Measurements from ENCODE around the gene ZBTB40. TPM values are rescaled to one million over a fixed set of nuclear protein-coding genes. Genes with fewer than 3 reads are reported as not detected.

Gene ZBTB40
- total RNA-seq, 4 donors from 2014 or later, result 13.8 to 21.1 (median 18.4) TPM

- H3K27ac ChIP-seq (replicated peaks in 1 of 4), result no peak overlapping the region
- H3K4me1 ChIP-seq, result no peaks in the 10 kb centered on the region
- intact Hi-C loops (cut with DNase I), result no loop called here
- 92% methylated on average over 28 of the region's 34 CpGs for WGBS
- no peak overlapping the region for H3K4me3 ChIP-seq
- H3K36me3 ChIP-seq, result no peaks in the 10 kb centered on the region
- peaks cover 0 to 90% (median 0%) of the 10 kb centered on the region in 4 donors for H3K27me3 ChIP-seq
- no peak for TF ChIP-seq POLR2A (IDR thresholded peaks at IDR 0.05; ENCODE audit: low read depth)
- TF ChIP-seq POLR2AphosphoS5 (IDR thresholded peaks at IDR 0.05), result no peak
- TF ChIP-seq, protein P1, sequence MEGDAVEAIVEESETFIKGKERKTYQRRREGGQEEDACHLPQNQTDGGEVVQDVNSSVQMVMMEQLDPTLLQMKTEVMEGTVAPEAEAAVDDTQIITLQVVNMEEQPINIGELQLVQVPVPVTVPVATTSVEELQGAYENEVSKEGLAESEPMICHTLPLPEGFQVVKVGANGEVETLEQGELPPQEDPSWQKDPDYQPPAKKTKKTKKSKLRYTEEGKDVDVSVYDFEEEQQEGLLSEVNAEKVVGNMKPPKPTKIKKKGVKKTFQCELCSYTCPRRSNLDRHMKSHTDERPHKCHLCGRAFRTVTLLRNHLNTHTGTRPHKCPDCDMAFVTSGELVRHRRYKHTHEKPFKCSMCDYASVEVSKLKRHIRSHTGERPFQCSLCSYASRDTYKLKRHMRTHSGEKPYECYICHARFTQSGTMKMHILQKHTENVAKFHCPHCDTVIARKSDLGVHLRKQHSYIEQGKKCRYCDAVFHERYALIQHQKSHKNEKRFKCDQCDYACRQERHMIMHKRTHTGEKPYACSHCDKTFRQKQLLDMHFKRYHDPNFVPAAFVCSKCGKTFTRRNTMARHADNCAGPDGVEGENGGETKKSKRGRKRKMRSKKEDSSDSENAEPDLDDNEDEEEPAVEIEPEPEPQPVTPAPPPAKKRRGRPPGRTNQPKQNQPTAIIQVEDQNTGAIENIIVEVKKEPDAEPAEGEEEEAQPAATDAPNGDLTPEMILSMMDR (IDR thresholded peaks at IDR 0.05), result no peak
- TF ChIP-seq EP300 (IDR thresholded peaks at IDR 0.05), result no peak
- no peaks in the 10 kb centered on the region for H3K9me3 ChIP-seq
- DNase-seq (ENCODE audit: extremely low spot score), result no peak
Observed at GRCh38 chr1:22570140-22570909, 118.7 kb downstream of the ZBTB40 start.

DNA sequence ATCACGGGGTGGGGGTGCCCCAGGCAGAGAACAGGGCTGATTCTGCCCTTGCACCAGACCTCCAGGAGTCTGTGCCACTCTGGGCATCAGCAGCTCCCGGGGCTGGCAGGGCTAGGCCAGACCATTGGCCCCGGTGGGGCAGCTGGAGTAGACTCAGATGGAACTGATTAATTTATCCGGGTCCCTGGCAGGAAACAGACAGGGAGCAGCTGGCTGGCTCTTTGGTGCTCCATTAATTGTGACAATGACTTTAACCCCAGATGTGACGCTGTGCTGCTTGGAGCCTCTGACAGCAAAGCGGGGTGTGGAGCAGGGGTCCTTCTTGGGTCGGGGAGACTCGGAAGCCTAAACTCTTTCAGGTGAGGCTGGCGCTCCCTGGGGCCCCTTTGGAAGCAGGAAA, 121.2 kb downstream of the ZBTB40 start:
- Histone ChIP-seq H3K36me3 (no peaks in the 10 kb centered on the region), H3K27me3 (peaks cover 0 to 74% (median 0%) of the 10 kb centered on the region in 4 donors), H3K4me3 (no peak overlapping the region), H3K4me1 (no peaks in the 10 kb centered on the region), H3K27ac (replicated peaks in 1 of 4) (no peak overlapping the region), H3K9me3 (no peaks in the 10 kb centered on the region)
- WGBS, result 45% methylated on average over 8 of the region's 9 CpGs
- no peak for DNase-seq (ENCODE audit: extremely low spot score)
- TF ChIP-seq EP300 (IDR thresholded peaks at IDR 0.05) (no peak), POLR2AphosphoS5 (IDR thresholded peaks at IDR 0.05) (no peak), POLR2A (IDR thresholded peaks at IDR 0.05; ENCODE audit: low read depth) (no peak)
- TF ChIP-seq, protein P1 (IDR thresholded peaks at IDR 0.05), result no peak
- intact Hi-C loops (cut with DNase I), result no loop called here

GRCh38 chr1:22573237-22573636, 121.6 kb downstream of the ZBTB40 start:
- Histone ChIP-seq H3K9me3 (no peaks in the 10 kb centered on the region), H3K36me3 (no peaks in the 10 kb centered on the region), H3K4me1 (no peaks in the 10 kb centered on the region), H3K27ac (replicated peaks in 1 of 4) (no peak overlapping the region), H3K27me3 (peaks cover 0 to 70% (median 0%) of the 10 kb centered on the region in 4 donors), H3K4me3 (no peak overlapping the region)
- no peak for TF ChIP-seq POLR2AphosphoS5 (IDR thresholded peaks at IDR 0.05)
- no peak for TF ChIP-seq POLR2A (IDR thresholded peaks at IDR 0.05; ENCODE audit: low read depth)
- TF ChIP-seq, protein P1 (IDR thresholded peaks at IDR 0.05), result no peak
- TF ChIP-seq EP300 (IDR thresholded peaks at IDR 0.05), result no peak
- WGBS, result 55% methylated on average over 7 of the region's 7 CpGs
- intact Hi-C loops (cut with DNase I), result no loop called here
- DNase-seq (ENCODE audit: extremely low spot score), result no peak

GRCh38 chr1:22575532-22576149, 124.0 kb downstream of the ZBTB40 start:
- Histone ChIP-seq H3K4me3 (no peak overlapping the region), H3K27me3 (peaks cover 0 to 51% (median 0%) of the 10 kb centered on the region in 4 donors), H3K4me1 (no peaks in the 10 kb centered on the region), H3K27ac (replicated peaks in 1 of 4) (no peak overlapping the region), H3K36me3 (no peaks in the 10 kb centered on the region), H3K9me3 (no peaks in the 10 kb centered on the region)
- intact Hi-C loops (cut with DNase I), result no loop called here
- DNase-seq (ENCODE audit: extremely low spot score), result no peak
- TF ChIP-seq POLR2A (IDR thresholded peaks at IDR 0.05; ENCODE audit: low read depth) (no peak), EP300 (IDR thresholded peaks at IDR 0.05) (no peak), POLR2AphosphoS5 (IDR thresholded peaks at IDR 0.05) (no peak)
- TF ChIP-seq, protein P1 (IDR thresholded peaks at IDR 0.05), result no peak
- WGBS, result 49% methylated on average over 8 of the region's 8 CpGs

Measured in esophagus muscularis mucosa (tissue), 4 donors.